Measurements from ENCODE around the gene NDRG2. TPM values are rescaled to one million over a fixed set of nuclear protein-coding genes. Genes with fewer than 3 reads are reported as not detected.
"Not testable (repeated sequence)": the region's sequence is repeated elsewhere in the genome, so short reads cannot be mapped to it uniquely, and the experiment has no call there.

Gene NDRG2
- total RNA-seq, 1 donor from 2014 or later, result 33.1 TPM

DNA sequence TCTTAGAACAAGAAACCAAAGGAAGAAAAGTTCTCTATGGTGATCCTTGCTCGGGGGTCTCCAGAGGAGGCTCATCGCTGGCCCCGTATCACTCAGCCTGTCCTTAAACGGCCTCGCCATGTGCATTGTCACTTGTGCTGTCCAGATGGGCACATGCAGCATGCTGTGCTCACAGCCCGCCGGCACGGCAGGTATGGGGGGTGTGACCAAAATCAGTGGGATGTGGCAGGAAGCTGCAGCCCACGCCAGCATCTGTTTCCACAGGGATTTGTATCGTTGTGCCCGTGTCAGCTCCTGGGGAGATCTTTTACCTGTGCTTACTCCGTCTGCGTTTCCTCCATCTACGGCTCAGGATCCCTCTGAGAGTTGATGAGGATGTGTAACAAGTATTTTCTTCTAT lies 28.3 kb downstream of the NDRG2 start:
- no peaks in the 10 kb centered on the region for H3K27me3 Mint-ChIP-seq (ENCODE audit: unreplicated experiment)
- H3K4me3 Mint-ChIP-seq (ENCODE audit: unreplicated experiment), result no peak overlapping the region
- no peaks in the 10 kb centered on the region for H3K36me3 Mint-ChIP-seq (ENCODE audit: unreplicated experiment)
- no peak overlapping the region for H3K27ac Mint-ChIP-seq (ENCODE audit: unreplicated experiment)
- no peak for DNase-seq
- no peak for TF ChIP-seq CTCF (IDR thresholded peaks at IDR 0.05; ENCODE audit: partially characterized antibody, unreplicated experiment)
- no peaks in the 10 kb centered on the region for H3K4me1 Mint-ChIP-seq (ENCODE audit: low read depth, unreplicated experiment)
- H3K9me3 Mint-ChIP-seq (ENCODE audit: unreplicated experiment), result peaks cover 1% of the 10 kb centered on the region

DNA sequence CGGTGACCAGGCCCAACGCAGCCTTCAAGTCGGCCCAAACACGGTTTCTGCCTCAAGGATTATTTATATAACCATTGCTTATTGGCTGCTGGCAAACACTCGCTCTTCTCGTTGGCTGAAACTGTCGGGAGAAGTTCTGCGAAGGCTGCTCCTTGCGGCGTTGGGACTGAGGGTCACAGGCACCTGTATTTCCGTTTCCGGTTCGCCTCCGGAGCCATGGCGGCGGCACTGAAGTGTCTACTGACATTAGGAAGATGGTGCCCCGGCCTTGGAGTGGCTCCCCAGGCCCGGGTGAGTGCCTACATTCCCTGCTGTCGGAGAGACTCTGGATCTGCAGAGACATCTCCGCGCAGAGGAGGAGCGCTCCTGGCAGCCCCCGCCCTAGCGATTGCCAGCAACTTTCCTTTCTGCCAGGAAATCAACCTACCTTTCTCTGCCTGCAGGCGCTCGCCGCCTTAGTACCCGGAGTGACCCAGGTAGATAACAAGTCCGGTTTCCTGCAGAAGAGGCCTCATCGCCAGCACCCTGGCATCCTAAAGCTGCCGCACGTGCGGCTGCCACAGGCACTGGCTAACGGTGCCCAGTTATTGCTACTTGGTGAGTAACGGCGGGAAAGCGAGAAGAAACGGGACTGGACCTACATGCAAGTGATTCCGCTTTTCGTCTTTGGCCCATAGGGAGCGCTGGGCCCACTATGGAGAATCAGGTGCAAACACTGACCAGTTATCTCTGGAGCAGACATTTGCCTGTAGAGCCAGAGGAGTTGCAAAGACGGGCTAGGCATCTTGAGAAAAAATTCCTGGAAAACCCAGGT lies 34.9 kb downstream of the NDRG2 start, which contains the start of gene METTL17:
Gene METTL17 (plus strand): TSS at position 194 of the 814 bp plus-strand sequence. CDS start 23 bp downstream, at position 217.
- peaks cover 2% of the 10 kb centered on the region for H3K9me3 Mint-ChIP-seq (ENCODE audit: unreplicated experiment)
- H3K4me1 Mint-ChIP-seq (ENCODE audit: low read depth, unreplicated experiment), result peaks cover 1% of the 10 kb centered on the region
- H3K27me3 Mint-ChIP-seq (ENCODE audit: unreplicated experiment), result peaks cover 2% of the 10 kb centered on the region
- peak; percentile 84 for DNase-seq
- peak within 1 kb of the TSS; percentile 34 for H3K27ac Mint-ChIP-seq (ENCODE audit: unreplicated experiment)
- TF ChIP-seq CTCF (IDR thresholded peaks at IDR 0.05; ENCODE audit: partially characterized antibody, unreplicated experiment), result peak; percentile 32
- H3K36me3 Mint-ChIP-seq (ENCODE audit: unreplicated experiment), result no peaks in the 10 kb centered on the region
- peak within 1 kb of the TSS; percentile 93 for H3K4me3 Mint-ChIP-seq (ENCODE audit: unreplicated experiment)

DNA sequence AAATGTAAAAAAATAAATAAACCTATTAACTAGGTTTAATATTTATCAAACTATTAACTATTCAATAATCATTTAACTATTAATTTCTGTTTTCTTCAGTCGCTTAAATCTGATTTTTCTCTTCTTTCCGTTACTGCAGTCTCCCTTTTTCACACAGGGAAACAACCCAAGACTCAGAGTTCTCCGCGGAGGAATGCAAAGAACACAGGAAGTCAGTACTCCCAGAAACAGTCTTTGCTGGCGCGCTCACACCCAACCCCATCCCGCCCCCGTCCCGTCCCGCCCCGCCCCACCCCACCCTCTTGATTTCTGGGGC lies 35.4 kb downstream of the NDRG2 start:
- Mint-ChIP-seq H3K27me3 (ENCODE audit: unreplicated experiment) (peaks cover 2% of the 10 kb centered on the region), H3K4me3 (ENCODE audit: unreplicated experiment) (peak overlapping the region; percentile 83), H3K4me1 (ENCODE audit: low read depth, unreplicated experiment) (peaks cover 1% of the 10 kb centered on the region), H3K9me3 (ENCODE audit: unreplicated experiment) (peaks cover 2% of the 10 kb centered on the region), H3K27ac (ENCODE audit: unreplicated experiment) (no peak overlapping the region), H3K36me3 (ENCODE audit: unreplicated experiment) (no peaks in the 10 kb centered on the region)
- TF ChIP-seq CTCF (IDR thresholded peaks at IDR 0.05; ENCODE audit: partially characterized antibody, unreplicated experiment), result no peak
- no peak for DNase-seq

- Mint-ChIP-seq H3K9me3 (ENCODE audit: unreplicated experiment) (peaks cover 2% of the 10 kb centered on the region), H3K4me3 (ENCODE audit: unreplicated experiment) (no peak overlapping the region), H3K27me3 (ENCODE audit: unreplicated experiment) (peaks cover 2% of the 10 kb centered on the region), H3K36me3 (ENCODE audit: unreplicated experiment) (no peaks in the 10 kb centered on the region), H3K27ac (ENCODE audit: unreplicated experiment) (no peak overlapping the region), H3K4me1 (ENCODE audit: low read depth, unreplicated experiment) (peaks cover 1% of the 10 kb centered on the region)
- TF ChIP-seq CTCF (IDR thresholded peaks at IDR 0.05; ENCODE audit: partially characterized antibody, unreplicated experiment), result no peak
- DNase-seq, result no peak
These were observed 36.0 kb downstream of the NDRG2 start for GRCh38 chr14:20988717-20989470.

DNA sequence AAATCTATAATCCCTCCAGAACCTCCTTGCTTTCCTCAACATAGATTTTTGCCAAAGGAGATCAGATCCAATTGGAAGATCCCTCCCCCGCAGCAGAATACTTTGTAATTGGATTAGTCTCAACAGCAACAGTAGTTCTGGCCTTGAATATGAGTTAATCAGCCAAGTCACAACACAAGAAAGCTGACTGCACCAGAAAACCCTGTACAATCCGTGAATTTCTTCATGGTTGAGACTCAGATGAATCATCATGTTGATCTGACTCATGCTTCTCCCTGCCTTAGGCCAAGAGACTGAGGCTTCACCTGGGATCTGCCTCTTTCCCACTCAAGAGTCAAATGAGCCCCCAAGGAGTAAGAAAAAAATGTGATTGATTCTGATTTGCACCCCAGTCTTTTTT lies 38.0 kb downstream of the NDRG2 start:
- Mint-ChIP-seq H3K27me3 (ENCODE audit: unreplicated experiment) (peaks cover 2% of the 10 kb centered on the region), H3K4me3 (ENCODE audit: unreplicated experiment) (no peak overlapping the region), H3K27ac (ENCODE audit: unreplicated experiment) (no peak overlapping the region), H3K36me3 (ENCODE audit: unreplicated experiment) (no peaks in the 10 kb centered on the region), H3K4me1 (ENCODE audit: low read depth, unreplicated experiment) (peaks cover 1% of the 10 kb centered on the region), H3K9me3 (ENCODE audit: unreplicated experiment) (peaks cover 2% of the 10 kb centered on the region)
- no peak for TF ChIP-seq CTCF (IDR thresholded peaks at IDR 0.05; ENCODE audit: partially characterized antibody, unreplicated experiment)
- DNase-seq, result no peak

GRCh38 chr14:20985650-20986049 lies 39.2 kb downstream of the NDRG2 start:
- not testable (repeated sequence) for DNase-seq; H3K27me3 Mint-ChIP-seq (ENCODE audit: unreplicated experiment); H3K4me3 Mint-ChIP-seq (ENCODE audit: unreplicated experiment); H3K9me3 Mint-ChIP-seq (ENCODE audit: unreplicated experiment); H3K27ac Mint-ChIP-seq (ENCODE audit: unreplicated experiment); H3K4me1 Mint-ChIP-seq (ENCODE audit: low read depth, unreplicated experiment); H3K36me3 Mint-ChIP-seq (ENCODE audit: unreplicated experiment)

All from glutamatergic neuron (in vitro differentiated cells).